ENCODE measurements around the gene COL20A1. TPM values are rescaled to one million over a fixed set of nuclear protein-coding genes. Genes with fewer than 3 reads are reported as not detected.

COL20A1 gene
- total and polyA plus RNA-seq, 2 of the 13 experiments (the other 11 are each of a cell fraction or from before 2014, with no cell fraction given): not detected

GRCh38 chr20:63272105-63273058, 20.6 kb upstream of the COL20A1 start, which contains the start of gene ARFGAP1 (continued):
- TF ChIP-seq ARNTL (CRISPR knock-in tag; IDR thresholded peaks at IDR 0.05) (no peak; the same call in 1 of the 2 replicates), CBX5 (CRISPR knock-in tag; IDR thresholded peaks at IDR 0.05; ENCODE audit: borderline replicate concordance) (peak; percentile 55; the same call in 1 of the 2 replicates), SKIL (CRISPR knock-in tag; IDR thresholded peaks at IDR 0.05; ENCODE audit: borderline replicate concordance) (peak; percentile 30; the same call in 1 of the 2 replicates), ZBTB21 (CRISPR knock-in tag; IDR thresholded peaks at IDR 0.05) (peak; percentile 43; the same call in 1 of the 2 replicates), SP2 (CRISPR knock-in tag; IDR thresholded peaks at IDR 0.05) (peak; percentile 96), PHB2 (IDR thresholded peaks at IDR 0.05; ENCODE audit: partially characterized antibody) (no peak), SPEN (CRISPR knock-in tag; IDR thresholded peaks at IDR 0.05; ENCODE audit: low read depth) (peak; percentile 99), MED8 (CRISPR knock-in tag; IDR thresholded peaks at IDR 0.05; ENCODE audit: insufficient replicate concordance) (no peak), NFYC (CRISPR knock-in tag; IDR thresholded peaks at IDR 0.05) (peak; percentile 56), ZNF724P (CRISPR knock-in tag; IDR thresholded peaks at IDR 0.05; ENCODE audit: borderline replicate concordance) (peak; percentile 12), ZHX1 (CRISPR knock-in tag; IDR thresholded peaks at IDR 0.05; ENCODE audit: low read depth) (peak; percentile 88), SIN3A (IDR thresholded peaks at IDR 0.05; ENCODE audit: borderline replicate concordance, low read depth, low read length) (peak; percentile 97; the same call in 1 of the 2 replicates), ZBTB25 (CRISPR knock-in tag; IDR thresholded peaks at IDR 0.05) (peak; percentile 89; the same call in 1 of the 2 replicates), SATB2 (CRISPR knock-in tag; IDR thresholded peaks at IDR 0.05) (no peak)
- TF ChIP-seq, protein P1, sequence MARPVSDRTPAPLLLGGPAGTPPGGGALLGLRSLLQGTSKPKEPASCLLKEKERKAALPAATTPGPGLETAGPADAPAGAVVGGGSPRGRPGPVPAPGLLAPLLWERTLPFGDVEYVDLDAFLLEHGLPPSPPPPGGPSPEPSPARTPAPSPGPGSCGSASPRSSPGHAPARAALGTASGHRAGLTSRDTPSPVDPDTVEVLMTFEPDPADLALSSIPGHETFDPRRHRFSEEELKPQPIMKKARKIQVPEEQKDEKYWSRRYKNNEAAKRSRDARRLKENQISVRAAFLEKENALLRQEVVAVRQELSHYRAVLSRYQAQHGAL (CRISPR knock-in tag; IDR thresholded peaks at IDR 0.05; ENCODE audit: not compliant biosample characterization): no peak
